ENCODE measurements around the gene LINC01488.

LINC01488 gene

DNA sequence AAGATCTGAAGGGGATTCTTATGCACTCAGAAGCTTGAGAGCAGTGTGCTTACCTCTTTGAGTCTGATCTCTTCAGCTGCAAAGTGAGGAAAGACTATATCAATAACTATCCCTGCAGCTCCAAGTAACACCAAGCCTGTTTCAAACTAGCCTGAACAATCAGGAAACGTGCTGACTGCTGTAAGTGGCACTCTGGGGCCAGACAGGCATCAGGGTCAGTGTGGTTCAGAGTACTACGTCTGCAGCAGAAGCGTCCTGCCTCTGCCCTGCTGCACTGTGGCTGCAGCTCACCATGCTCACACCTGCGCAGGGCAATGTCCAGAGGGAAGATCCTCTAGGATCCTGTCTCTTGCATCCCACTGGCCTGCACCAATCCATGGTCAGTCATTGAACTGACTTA is 25.5 kb upstream of the LINC01488 start:
- Histone ChIP-seq H3K4me1 (ENCODE audit: control insufficient read depth, low read length) (no peaks in the 10 kb centered on the region), H3K4me2 (ENCODE audit: low read length) (no peak overlapping the region), H3K36me3 (ENCODE audit: control insufficient read depth, low read length) (no peaks in the 10 kb centered on the region), H4K20me1 (ENCODE audit: control insufficient read depth, insufficient read depth, low read depth, low read length) (no peaks in the 10 kb centered on the region), H3K27ac (ENCODE audit: low read depth, low read length) (no peak overlapping the region), H3F3A (ENCODE audit: control insufficient read depth, insufficient read depth) (no peaks in the 10 kb centered on the region), H3K9me3 (ENCODE audit: control insufficient read depth, insufficient read depth, low read length) (no peaks in the 10 kb centered on the region), H3K27me3 (ENCODE audit: control insufficient read depth, low read length) (no peaks in the 10 kb centered on the region), H3K9me2 (replicated peaks; ENCODE audit: control insufficient read depth, low read length) (no peaks in the 10 kb centered on the region), H3K79me2 (ENCODE audit: control insufficient read depth, low read length) (no peaks in the 10 kb centered on the region), H3K4me3 (ENCODE audit: low read length) (no peak overlapping the region)
- TF ChIP-seq, protein P1, sequence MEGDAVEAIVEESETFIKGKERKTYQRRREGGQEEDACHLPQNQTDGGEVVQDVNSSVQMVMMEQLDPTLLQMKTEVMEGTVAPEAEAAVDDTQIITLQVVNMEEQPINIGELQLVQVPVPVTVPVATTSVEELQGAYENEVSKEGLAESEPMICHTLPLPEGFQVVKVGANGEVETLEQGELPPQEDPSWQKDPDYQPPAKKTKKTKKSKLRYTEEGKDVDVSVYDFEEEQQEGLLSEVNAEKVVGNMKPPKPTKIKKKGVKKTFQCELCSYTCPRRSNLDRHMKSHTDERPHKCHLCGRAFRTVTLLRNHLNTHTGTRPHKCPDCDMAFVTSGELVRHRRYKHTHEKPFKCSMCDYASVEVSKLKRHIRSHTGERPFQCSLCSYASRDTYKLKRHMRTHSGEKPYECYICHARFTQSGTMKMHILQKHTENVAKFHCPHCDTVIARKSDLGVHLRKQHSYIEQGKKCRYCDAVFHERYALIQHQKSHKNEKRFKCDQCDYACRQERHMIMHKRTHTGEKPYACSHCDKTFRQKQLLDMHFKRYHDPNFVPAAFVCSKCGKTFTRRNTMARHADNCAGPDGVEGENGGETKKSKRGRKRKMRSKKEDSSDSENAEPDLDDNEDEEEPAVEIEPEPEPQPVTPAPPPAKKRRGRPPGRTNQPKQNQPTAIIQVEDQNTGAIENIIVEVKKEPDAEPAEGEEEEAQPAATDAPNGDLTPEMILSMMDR (IDR thresholded peaks at IDR 0.05; ENCODE audit: low read depth, low read length, poor library complexity, severe bottlenecking) = no peak
- TF ChIP-seq EZH2phosphoT487 (IDR thresholded peaks at IDR 0.05; ENCODE audit: borderline replicate concordance, low read length) = no peak

DNA sequence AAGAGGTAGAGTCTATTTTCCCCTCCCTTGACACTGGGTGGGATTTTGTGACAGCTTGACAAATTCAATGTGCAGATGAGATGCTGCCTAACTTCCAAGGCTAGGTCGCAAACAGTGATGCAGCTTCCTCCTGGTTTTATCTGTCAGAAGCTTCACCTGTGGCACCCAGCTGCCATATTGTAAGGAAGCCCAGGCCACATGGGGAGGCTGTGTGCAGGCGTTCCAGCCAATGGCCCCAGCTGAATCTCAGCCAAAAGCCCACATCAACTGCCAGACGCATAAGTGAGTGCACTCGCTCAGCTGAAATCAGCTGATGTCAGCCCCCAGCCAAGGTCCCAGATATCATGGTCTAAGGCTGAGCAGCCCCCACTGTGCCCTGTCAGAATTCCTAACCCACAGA is 24.8 kb upstream of the LINC01488 start:
- H3F3A ChIP-seq (ENCODE audit: control insufficient read depth, insufficient read depth) = no peaks in the 10 kb centered on the region
- no peaks in the 10 kb centered on the region for H4K20me1 ChIP-seq (ENCODE audit: control insufficient read depth, insufficient read depth, low read depth, low read length)
- no peaks in the 10 kb centered on the region for H3K9me2 ChIP-seq (replicated peaks; ENCODE audit: control insufficient read depth, low read length)
- TF ChIP-seq, protein P1 (IDR thresholded peaks at IDR 0.05; ENCODE audit: low read depth, low read length, poor library complexity, severe bottlenecking) = no peak
- no peak for TF ChIP-seq EZH2phosphoT487 (IDR thresholded peaks at IDR 0.05; ENCODE audit: borderline replicate concordance, low read length)
- H3K27me3 ChIP-seq (ENCODE audit: control insufficient read depth, low read length) = no peaks in the 10 kb centered on the region
- H3K79me2 ChIP-seq (ENCODE audit: control insufficient read depth, low read length) = no peaks in the 10 kb centered on the region
- H3K4me2 ChIP-seq (ENCODE audit: low read length) = no peak overlapping the region
- no peaks in the 10 kb centered on the region for H3K4me1 ChIP-seq (ENCODE audit: control insufficient read depth, low read length)
- no peaks in the 10 kb centered on the region for H3K9me3 ChIP-seq (ENCODE audit: control insufficient read depth, insufficient read depth, low read length)
- no peak overlapping the region for H3K27ac ChIP-seq (ENCODE audit: low read depth, low read length)
- H3K36me3 ChIP-seq (ENCODE audit: control insufficient read depth, low read length) = no peaks in the 10 kb centered on the region
- no peak overlapping the region for H3K4me3 ChIP-seq (ENCODE audit: low read length)

DNA sequence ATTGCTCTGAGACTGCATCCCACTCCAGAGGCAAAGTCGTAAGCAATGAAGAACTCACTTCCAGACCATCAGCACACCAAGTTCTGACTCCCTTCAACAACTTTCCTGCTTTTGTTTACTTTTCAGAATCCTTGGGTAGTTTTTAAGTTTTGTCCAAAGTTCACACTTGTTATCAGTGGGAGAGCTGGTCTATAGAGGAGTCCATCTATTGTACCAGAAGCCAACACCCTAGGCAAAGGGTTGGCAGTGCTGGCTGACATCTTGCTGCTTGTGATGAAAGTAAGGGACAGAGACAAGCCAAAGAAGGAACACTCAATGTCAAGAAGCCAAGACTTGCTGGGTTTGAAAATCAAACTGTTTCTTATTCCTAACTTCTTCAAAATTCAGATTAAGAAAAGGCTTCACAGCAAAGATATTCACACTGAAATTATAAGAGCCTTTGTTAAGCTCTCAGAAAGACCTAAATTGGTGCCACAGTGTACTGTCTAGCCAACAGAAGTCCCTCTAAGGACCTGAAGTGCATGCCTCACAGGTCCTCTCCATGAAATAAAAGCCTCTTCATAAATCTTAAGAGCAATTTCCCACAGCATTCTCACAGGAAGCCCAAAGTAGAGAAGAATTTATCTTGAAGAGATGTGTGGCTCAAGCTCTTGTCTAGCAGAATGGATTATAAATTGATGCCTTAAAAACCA is 21.5 kb upstream of the LINC01488 start:
- Histone ChIP-seq H3K4me2 (ENCODE audit: low read length) (no peak overlapping the region), H3K4me1 (ENCODE audit: control insufficient read depth, low read length) (no peaks in the 10 kb centered on the region), H3K9me3 (ENCODE audit: control insufficient read depth, insufficient read depth, low read length) (no peaks in the 10 kb centered on the region), H3F3A (ENCODE audit: control insufficient read depth, insufficient read depth) (no peaks in the 10 kb centered on the region), H3K27me3 (ENCODE audit: control insufficient read depth, low read length) (no peaks in the 10 kb centered on the region), H3K36me3 (ENCODE audit: control insufficient read depth, low read length) (no peaks in the 10 kb centered on the region), H3K4me3 (ENCODE audit: low read length) (no peak overlapping the region), H3K79me2 (ENCODE audit: control insufficient read depth, low read length) (no peaks in the 10 kb centered on the region), H3K27ac (ENCODE audit: low read depth, low read length) (no peak overlapping the region), H4K20me1 (ENCODE audit: control insufficient read depth, insufficient read depth, low read depth, low read length) (no peaks in the 10 kb centered on the region), H3K9me2 (replicated peaks; ENCODE audit: control insufficient read depth, low read length) (no peaks in the 10 kb centered on the region)
- TF ChIP-seq, protein P1 (IDR thresholded peaks at IDR 0.05; ENCODE audit: low read depth, low read length, poor library complexity, severe bottlenecking) = no peak
- no peak for TF ChIP-seq EZH2phosphoT487 (IDR thresholded peaks at IDR 0.05; ENCODE audit: borderline replicate concordance, low read length)

Measured in DOHH2 (cell line).